ENCODE results near the gene ARHGAP26.
A peak's percentile ranks its signal among the peaks of the same experiment; 100 is the strongest.

The ARHGAP26 gene

GRCh38 chr5:142833517-142834449 is 63.6 kb downstream of the ARHGAP26 start:
- no peak for DNase-seq

DNA sequence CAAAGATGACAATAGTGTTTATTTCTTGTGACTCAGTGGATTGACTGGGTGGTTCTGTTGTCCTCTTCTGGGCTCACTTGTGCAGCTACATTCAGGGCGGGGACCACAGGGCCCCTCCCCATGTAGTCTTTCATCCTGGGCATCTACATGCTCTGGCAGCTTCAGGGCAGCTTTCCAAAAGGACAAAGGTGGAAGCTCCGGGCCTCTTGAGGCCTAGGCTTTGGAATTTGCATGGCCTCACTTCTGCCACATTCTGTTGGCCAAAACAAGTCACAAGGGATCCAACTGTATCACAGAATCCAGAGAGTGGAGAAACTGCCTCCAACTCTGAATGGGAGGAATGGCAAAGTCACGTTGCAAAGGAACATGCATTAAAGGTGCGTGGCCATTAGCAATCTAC is 64.3 kb downstream of the ARHGAP26 start:
- DNase-seq, result no peak

DNA sequence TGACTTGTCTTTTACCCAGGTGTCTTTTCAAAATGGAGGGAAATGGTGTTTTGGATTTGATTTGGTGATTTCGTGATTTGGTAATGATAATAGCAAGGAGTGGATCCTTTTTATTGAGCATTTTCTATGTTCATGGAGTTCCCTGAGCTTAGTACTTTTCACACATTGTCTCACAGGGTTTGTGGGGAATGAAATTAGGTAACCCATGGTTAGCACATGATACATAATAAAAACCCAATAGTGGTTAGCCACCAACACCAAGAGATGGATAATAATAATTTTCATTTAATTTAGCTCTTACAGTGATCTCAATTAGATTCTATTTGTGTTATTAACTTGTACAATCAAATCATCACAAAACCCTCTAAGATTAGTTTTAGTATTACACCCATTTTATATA is 65.4 kb downstream of the ARHGAP26 start:
- DNase-seq, result no peak

DNA sequence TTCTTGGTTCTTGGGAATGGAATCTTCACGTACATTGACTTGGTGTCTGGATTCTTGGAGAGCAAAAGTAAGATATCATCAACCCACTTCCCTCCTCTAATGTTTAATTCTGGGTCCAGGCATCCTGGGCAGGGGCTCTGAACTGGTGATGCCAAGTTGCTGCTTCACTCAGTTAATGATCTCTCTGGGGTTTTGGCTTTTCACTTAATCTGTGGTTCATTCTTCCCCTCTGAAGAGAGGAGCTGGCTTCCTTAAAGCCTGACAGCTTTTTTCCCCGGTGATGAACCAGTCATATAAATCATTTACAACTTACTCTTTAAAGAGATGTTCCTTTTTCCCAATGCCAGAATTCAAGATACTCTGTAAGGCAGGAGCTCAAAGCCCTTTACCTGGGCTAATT is 65.9 kb downstream of the ARHGAP26 start:
- DNase-seq, result no peak

GRCh38 chr5:142837081-142837725 is 67.0 kb downstream of the ARHGAP26 start:
- DNase-seq, result peak; percentile 36

GRCh38 chr5:142838845-142839244 is 68.7 kb downstream of the ARHGAP26 start:
- no peak for DNase-seq

GRCh38 chr5:142839711-142840346 is 69.7 kb downstream of the ARHGAP26 start:
- no peak for DNase-seq

DNA sequence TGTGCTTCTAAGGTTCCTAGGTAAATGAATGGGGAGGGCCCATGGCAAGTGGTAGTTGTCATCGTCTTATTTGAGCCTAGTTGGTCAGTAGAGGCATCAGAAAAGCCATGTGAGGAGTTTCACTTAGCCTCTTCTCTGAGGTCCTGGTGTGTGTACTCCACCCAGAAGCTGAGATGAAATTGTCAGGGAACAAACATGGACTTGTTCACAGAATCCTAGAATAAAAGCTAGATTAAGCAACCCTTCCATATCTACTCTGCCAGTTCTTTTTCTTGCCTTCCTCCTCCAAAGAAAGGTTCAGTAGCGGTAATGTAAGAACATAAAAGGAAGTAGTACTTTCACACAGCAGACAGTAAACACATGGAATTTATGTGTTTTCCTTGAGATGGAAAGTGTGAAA is 70.4 kb downstream of the ARHGAP26 start:
- DNase-seq, result no peak

- DNase-seq, result no peak
Observed at GRCh38 chr5:142841511-142842265, 71.5 kb downstream of the ARHGAP26 start.

GRCh38 chr5:142842994-142843905 is 73.1 kb downstream of the ARHGAP26 start:
- no peak for DNase-seq

DNA sequence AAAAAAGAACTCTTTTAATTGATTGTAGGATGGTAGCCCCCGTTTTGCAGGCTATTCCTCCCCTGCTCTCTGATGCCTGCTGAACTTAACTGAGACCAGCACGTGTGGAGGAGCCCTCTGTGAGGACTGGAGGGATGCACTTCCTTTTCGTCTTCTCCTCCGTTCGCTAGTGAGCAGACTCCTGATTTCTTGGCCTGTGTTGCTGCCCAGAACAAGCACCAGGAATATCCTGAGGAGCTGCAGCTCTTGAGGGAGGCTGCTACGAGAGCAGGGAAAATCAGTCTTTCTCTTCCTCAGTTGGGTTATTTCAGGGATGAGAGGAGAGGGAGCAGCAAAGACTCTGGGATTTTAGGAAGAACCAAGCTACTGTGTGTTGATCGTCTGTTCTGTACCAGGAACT is 74.7 kb downstream of the ARHGAP26 start:
- DNase-seq, result no peak

DNA sequence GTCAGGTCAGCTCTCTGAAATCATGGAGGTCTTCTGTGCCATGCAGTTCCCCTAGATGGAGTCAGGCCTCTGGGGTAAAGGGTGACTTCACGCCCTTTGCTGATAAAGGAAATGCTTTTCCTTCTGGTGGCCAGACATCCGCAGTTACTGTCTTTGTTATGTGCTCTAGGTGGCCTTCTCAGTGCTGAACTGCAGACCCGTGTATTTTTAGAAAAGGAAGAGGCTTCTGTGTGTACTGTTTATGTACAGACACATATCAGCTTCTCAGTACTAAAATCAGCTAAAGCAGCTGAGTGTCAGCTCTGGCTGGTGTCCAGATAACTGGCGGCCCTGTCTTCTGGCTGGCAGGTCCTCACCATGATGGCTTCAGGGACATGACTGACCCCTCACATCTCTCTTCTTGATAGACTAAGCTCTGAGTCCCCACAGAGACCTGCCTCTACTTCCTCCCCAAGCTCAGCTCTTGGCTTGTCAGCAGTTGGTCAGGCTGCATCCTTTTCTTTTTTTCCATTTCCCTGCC is 75.3 kb downstream of the ARHGAP26 start:
- peak; percentile 13 for DNase-seq

DNA sequence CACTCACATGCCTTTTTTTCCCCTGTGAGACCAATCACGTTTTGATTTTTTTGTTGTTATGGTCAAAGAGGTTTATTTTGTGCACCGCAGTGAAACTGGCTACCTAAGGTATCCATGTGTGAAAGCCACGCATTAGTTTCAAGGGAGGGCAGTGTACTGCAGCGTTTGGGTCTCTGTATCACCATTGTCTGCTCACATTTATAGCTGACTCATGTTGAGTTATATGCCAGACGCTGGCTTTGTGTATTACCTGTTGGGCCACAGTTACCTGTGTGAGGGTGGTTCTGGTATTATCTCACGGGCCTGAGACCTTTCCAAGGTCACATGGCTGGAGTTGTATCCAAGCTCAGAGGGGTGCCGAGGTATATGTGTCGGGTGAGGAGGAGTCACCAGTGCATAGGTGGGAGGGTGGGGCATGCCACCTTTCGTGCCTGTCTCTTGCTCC is 75.8 kb downstream of the ARHGAP26 start:
- no peak for DNase-seq

DNA sequence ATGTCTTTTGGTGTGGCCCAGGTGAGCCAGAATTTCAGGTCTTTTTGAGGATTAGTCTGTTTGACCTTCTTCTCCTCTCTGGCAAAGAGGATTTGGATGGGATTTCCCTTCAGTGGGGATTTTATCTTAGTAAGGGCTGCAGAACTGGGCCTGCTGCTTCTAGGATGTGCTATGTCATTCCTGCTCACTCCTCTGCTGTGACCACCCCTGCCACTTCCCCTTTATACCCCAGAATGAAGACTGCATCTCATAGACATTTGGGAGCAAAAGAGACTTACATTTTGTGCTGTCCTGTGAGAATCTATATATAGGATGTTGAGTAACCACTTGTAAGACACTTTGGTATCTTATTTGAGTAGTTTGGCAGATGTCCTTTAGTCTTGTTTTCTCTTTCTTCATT is 76.2 kb downstream of the ARHGAP26 start:
- DNase-seq, result peak; percentile 16

DNA sequence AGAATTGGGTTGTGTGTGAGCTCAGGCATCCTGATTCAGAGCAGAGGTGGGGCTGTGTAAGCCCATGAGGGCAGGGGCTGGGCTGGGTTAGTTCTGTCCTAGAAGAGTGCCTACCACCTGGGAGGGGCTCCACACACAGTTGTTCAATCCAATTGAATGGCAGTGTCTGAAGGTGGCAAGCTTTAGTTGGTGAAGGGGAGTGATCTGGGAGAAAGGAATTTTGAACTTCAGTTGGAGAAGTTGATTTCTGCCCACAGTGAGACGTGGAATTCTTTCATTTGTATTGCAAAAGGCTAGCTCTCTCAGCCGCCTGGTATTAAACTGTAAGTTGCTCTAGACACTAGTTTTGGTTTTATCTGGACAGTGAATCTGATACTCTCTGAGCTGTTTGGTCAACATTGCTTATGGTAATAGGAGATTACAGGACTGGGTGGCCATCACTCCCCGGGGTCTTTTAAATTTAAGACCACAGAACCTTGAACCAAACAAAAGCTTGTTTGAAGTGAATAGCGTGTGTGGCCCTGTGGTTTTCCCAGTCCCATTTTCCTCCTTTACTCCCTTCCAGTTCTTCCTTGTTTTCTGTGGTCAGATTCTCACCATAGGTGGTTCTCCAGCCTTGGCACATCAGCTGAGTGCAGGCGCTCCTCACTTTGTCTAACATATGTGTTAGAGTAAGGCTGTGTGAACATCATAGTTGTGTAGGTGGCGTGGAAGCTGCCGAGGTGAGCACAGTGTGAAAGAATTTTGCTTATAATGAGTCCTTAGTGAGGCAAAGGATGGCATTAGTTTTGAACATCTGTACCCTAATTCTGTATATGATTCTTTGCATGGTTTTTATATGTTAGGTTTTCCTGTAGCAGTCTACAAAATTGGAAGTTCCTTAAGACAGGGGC is 78.0 kb downstream of the ARHGAP26 start:
- DNase-seq, result no peak

- DNase-seq, result no peak
Observed at GRCh38 chr5:142849466-142849865, 79.3 kb downstream of the ARHGAP26 start.

DNA sequence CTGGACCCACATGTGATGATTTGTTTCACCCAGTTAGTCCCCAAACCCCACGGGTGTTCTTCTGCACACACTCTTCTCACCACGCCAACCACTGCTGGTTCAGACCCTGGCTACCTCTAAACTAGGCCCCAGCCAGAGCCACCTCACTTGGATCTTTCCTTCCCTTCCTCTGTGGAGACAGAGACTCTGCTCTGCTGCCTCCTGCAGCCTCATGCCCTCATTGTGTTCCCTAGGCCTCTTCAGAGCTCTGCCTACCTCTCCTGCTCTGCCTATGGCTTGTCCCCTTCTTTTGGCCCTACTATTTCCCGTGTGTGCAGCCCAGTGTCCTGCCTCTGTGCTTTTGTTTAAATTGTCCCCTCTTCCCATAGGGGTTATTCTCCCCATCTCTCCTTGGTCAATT is 79.7 kb downstream of the ARHGAP26 start:
- DNase-seq, result no peak

GRCh38 chr5:142851731-142852130 is 81.6 kb downstream of the ARHGAP26 start:
- DNase-seq, result no peak

DNA sequence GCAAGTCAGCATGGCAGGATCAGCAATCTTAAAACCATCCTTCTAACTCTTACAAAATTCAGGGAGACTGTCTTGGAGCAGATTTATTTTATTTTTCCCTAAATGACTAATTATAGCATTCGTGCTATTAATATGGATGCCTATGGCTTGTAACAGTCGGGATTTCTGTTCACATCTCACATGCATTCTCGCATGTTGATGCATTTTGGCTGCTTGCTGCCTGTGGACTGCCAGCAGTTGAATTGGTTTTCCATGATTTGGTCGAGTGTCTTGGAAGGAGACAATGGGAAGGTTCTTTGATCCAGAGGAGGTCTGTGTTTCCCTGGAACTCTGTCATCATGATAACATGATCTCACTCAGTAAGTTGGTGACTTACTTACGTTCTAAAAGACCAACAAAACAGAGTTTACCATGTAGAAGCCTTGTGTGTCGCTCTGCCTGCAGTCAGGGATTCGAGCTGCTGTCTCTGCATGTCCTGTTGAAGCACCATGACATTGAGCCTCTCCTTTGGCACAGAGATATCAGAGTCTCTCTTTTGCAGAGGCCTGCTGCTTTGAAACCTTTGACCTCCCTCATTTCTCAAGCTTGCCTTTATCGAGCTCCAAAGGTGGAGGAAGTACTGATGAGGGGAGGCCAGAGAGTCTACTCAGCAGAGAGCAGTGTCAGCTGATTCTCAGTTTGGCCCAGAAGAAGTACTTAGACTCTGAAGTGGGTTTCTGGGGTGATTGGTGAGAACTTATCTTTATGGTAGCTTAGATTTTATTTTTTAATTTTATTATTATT is 82.4 kb downstream of the ARHGAP26 start:
- DNase-seq, result no peak

- DNase-seq, result no peak
Observed at GRCh38 chr5:142853682-142854081, 83.5 kb downstream of the ARHGAP26 start.

Measured in hematopoietic multipotent progenitor cell treated with erythropoietin and hydrocortisone succinate and interleukin-3 and kit ligand, for 8 days (in vitro differentiated cells).